Measurements from ENCODE around the gene CACNB3.

The CACNB3 gene

GRCh38 chr12:48814262-48815125 lies 3.8 kb upstream of the CACNB3 start:
- TF ChIP-seq, protein P1, sequence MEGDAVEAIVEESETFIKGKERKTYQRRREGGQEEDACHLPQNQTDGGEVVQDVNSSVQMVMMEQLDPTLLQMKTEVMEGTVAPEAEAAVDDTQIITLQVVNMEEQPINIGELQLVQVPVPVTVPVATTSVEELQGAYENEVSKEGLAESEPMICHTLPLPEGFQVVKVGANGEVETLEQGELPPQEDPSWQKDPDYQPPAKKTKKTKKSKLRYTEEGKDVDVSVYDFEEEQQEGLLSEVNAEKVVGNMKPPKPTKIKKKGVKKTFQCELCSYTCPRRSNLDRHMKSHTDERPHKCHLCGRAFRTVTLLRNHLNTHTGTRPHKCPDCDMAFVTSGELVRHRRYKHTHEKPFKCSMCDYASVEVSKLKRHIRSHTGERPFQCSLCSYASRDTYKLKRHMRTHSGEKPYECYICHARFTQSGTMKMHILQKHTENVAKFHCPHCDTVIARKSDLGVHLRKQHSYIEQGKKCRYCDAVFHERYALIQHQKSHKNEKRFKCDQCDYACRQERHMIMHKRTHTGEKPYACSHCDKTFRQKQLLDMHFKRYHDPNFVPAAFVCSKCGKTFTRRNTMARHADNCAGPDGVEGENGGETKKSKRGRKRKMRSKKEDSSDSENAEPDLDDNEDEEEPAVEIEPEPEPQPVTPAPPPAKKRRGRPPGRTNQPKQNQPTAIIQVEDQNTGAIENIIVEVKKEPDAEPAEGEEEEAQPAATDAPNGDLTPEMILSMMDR (IDR thresholded peaks at IDR 0.05; ENCODE audit: extremely low read depth, missing control alignments), result peak; percentile 100
- DNase-seq (ENCODE audit: low spot score), result peak; percentile 95

DNA sequence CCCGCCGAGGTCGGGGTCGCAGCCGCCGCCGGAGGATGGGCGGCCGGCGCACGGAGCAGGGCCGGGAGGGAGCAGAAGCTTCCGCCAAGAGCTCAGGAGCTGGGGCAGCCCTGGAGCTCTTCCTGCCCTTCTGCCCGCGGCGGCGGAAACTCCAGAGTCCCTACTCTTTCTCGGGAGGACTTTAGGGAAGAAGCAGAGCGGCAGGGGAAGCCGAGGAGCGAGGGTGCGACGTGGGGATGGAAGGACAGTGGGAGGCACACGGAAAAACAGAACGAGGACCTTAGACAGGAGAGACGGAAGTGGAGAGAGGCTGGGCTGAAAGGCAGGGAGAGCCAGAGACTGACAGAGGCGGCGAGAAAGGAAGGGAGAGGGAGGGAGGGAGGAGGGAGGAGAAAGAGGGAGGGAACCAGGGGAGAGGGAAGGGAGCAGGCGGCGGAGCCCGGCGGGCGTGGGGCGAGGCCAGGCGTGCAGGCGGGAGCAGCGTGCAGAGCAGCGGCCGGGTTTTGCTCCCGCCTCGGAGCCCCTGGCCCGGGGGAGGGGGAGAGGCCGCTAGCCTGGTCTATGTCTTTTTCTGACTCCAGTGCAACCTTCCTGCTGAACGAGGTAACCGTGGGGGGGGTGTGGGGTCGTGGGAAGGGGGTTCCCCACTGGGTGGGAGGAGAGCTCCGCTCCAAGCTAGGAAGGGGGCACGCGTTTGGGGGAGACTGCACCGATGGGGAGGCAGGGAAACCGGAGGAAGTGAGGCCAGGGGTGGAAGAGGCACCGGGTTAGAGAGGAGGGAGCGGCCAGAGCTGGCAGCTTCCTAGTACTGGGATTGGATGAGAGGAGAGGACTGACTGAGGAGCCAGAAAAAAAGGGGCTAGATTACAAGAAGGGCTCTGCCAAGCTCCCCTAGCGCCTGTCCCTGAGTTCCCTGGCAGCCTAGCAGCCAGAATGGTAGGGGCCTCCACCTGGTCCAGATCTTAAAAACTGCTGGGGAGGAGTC lies 2.9 kb upstream of the CACNB3 start:
- TF ChIP-seq, protein P1 (IDR thresholded peaks at IDR 0.05; ENCODE audit: extremely low read depth, missing control alignments), result no peak

GRCh38 chr12:48816143-48816854 lies 2.0 kb upstream of the CACNB3 start:
- DNase-seq (ENCODE audit: low spot score), result no peak
- TF ChIP-seq, protein P1 (IDR thresholded peaks at IDR 0.05; ENCODE audit: extremely low read depth, missing control alignments), result no peak

More for the DNA sequence above, 2.9 kb upstream of the CACNB3 start:
- peak; percentile 68 for DNase-seq (ENCODE audit: low spot score)

DNA sequence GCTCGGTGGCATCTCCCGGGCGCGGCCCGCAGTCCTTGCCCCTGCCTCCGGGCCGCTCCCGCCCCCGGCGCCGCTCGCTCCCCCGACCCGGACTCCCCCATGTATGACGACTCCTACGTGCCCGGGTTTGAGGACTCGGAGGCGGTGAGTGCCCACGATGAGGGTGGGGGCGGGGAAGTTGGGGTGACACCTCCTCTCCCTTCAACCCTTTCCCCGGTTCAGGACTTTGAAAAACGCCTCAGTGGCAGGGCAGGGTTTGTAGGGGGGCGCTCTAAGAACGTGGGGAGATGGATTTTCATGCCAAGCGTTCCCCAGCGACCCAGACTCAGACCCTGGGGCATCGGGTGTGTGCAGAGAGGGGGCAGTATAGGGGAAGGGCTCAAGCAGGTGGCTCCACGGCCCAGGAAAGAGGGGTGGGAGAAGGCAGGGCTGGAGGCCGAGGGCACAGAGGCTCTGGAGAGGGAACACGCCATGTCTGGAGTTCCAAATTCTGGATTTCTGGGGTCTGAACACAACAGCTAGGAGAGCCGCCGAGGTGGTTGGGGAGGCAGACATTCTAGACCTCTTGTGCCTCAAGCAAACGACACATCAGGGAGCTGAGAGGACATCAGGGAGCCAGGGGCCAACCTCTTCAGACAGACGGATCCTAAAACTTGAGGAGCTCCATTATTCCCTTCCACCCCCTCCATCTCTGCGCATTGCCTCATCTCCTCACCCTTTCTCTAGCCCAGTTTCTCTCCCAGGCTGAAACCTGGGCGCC lies 715 bp downstream of the CACNB3 start:
- TF ChIP-seq, protein P1 (IDR thresholded peaks at IDR 0.05; ENCODE audit: extremely low read depth, missing control alignments), result no peak
- DNase-seq (ENCODE audit: low spot score), result no peak

- no peak for DNase-seq (ENCODE audit: low spot score)
- TF ChIP-seq, protein P1 (IDR thresholded peaks at IDR 0.05; ENCODE audit: extremely low read depth, missing control alignments), result no peak
Observed at GRCh38 chr12:48819986-48820725, 1.9 kb downstream of the CACNB3 start.

DNA sequence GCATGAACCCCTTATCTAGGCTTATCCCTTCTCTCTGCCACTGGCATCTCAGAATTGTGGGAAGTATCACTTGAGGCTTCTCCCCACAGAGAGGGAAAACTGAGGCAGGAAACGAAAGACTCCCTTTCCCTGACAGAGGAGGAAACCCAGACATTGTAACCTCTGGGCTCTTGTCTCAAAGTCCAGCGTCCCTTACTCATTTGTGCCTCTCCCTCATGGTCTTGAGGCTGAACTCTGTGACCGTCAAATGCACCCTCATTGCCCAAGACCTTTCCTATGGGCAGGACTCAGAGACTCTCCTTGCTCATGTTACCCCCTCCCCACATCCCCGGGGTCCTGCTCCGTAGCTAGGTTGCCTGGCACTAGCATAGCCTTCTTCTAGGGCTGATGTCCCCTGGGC lies 3.8 kb downstream of the CACNB3 start:
- DNase-seq (ENCODE audit: low spot score), result no peak
- TF ChIP-seq, protein P1 (IDR thresholded peaks at IDR 0.05; ENCODE audit: extremely low read depth, missing control alignments), result no peak
